GM20000 (cell line): ENCODE results near the gene GZF1.

Experiments used
- DNase-seq: peaks from one replicate; pipeline ENCODE4 v3.0.0; 2012; ENCODE audit warnings: low spot score
- CTCF ChIP-seq: IDR thresholded peaks from 2 replicates; pipeline ENCODE4 v1.5.1; 2012; ENCODE audit warnings: mild to moderate bottlenecking, control low read depth; ENCODE audit errors: extremely low read depth, missing control alignments

Gene GZF1

GRCh38 chr20:23335521-23335920 lies 26.5 kb upstream of the GZF1 start:
- no peak for TF ChIP-seq CTCF
- DNase-seq = no peak

GRCh38 chr20:23336476-23336875 lies 25.5 kb upstream of the GZF1 start:
- DNase-seq = no peak
- no peak for TF ChIP-seq CTCF

GRCh38 chr20:23337312-23337711 lies 24.7 kb upstream of the GZF1 start:
- TF ChIP-seq CTCF = no peak
- DNase-seq = no peak

- DNase-seq = no peak
- no peak for TF ChIP-seq CTCF
Observed at GRCh38 chr20:23339986-23340385, 22.0 kb upstream of the GZF1 start.

- DNase-seq = no peak
- peak; percentile 31 for TF ChIP-seq CTCF
Observed at GRCh38 chr20:23340524-23340923, 21.5 kb upstream of the GZF1 start.

- no peak for DNase-seq
- TF ChIP-seq CTCF = no peak
Observed at GRCh38 chr20:23341073-23341472, 20.9 kb upstream of the GZF1 start.

GRCh38 chr20:23343590-23343989 lies 18.4 kb upstream of the GZF1 start:
- TF ChIP-seq CTCF = no peak
- no peak for DNase-seq
